Sciatic nerve (tissue), 2 donors: Measurements from ENCODE around the gene CASZ1. TPM values are rescaled to one million over a fixed set of nuclear protein-coding genes. Genes with fewer than 3 reads are reported as not detected.

Source experiments
- ATAC-seq: fragments of 200-7000 bp; cut with Tn5 transposase; one replicate; pipeline ENCODE4 v1.9.1; 2020; ENCODE audit warnings: mild to moderate bottlenecking, moderate library complexity
- DNase-seq: peaks from one replicate; pipeline ENCODE4 v3.0.0-alpha.2; 2020; ENCODE audit warnings: low spot score
- intact Hi-C: fragments of 100-400 bp; cut with DNase I; formaldehyde crosslinking; loops from one replicate; pipeline ENCODE4 v1.14.2; 2022
- total RNA-seq: library from RNA; stranded (reverse); fragmentation: NEBNext Ultra II Directional; extraction: Animal tissue kit (Norgen Biotek cat#: 25700); gene quantifications from one replicate; pipeline ENCODE4 v1.2.1, GENCODE V29; 2021
- donor health status: DM: no; HTN: no; CAD: no.
- donor health status: DM: no; HTN: no; CAD: no.

Gene CASZ1
- total RNA-seq, 1 donor from 2014 or later = 8.5 TPM

DNA sequence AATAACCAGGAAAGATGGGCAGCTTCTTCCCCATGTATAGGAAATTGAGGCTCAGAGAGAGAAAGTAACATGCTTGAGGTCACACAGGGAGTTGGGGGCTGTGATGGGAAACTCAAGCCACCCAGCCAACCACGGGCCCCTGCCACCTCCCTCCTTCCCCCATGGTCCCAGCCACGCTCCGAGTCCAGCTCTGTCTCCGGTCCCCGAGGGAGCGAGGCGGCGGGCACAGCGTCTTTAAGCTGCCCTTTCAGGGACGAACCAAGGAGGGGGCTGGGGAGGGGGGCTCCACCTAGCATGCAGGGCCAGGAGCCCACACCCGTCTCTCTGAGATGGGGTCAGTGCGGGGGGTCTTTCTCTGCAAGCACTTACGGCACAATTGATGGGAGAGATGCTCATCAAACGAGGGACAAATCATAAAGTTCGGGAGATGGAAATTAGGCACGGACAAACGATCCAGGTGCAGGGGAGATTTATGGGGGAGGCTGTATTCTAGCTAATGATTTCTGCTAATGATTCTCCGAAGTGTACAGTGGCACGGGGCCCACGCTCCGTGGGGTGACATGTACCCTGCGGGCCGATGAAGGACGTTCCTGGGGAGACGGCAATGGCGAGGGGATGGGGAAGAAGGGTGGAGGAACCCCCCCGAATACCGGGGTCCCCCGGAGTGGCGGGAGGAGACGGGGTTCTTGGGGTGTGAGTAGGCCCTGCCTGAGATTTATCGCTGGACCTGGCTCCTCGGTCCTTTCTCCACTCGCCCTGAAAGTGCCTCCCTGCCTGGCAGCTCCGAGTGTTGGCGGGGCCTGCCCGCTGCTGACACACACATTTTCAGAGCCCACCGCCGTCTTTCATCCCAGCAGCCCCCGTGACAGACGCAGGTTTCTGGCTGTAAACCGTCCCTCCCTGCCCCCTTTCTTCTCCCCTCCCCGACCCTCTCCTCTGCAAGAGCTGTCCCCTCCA is 31.2 kb upstream of the CASZ1 start:
- intact Hi-C loops = no loop called here
- ATAC-seq = no peak

GRCh38 chr1:10825592-10825991 is 29.1 kb upstream of the CASZ1 start:
- ATAC-seq (no peak), DNase-seq (no peak)
- intact Hi-C loops = no loop called here

More for the DNA sequence above, 31.2 kb upstream of the CASZ1 start:
- no peak for DNase-seq

- DNase-seq (no peak), ATAC-seq (no peak)
- intact Hi-C loops = no loop called here
These were observed 28.5 kb upstream of the CASZ1 start for GRCh38 chr1:10824821-10825540.

DNA sequence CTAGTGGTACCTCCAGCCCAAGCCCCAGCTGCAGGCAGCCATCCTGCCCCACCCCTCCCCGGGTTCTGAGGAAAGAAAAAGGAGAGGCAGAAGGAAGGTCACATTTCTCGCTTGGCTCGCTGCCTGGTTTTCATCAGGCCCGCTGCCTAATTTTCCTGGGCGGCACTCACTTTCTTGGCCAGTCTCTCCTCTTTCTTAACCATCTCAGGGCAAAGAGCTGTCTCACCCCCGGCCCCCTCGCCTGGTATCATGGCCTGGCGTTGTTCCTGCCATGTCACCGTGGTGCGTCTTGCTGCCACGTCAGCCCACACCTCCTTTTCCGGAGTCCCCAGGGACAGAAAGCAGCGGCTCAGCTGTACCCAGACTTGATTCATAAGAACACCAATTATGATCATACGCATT is 26.6 kb upstream of the CASZ1 start:
- intact Hi-C loops = no loop called here
- ATAC-seq (no peak), DNase-seq (no peak)

DNA sequence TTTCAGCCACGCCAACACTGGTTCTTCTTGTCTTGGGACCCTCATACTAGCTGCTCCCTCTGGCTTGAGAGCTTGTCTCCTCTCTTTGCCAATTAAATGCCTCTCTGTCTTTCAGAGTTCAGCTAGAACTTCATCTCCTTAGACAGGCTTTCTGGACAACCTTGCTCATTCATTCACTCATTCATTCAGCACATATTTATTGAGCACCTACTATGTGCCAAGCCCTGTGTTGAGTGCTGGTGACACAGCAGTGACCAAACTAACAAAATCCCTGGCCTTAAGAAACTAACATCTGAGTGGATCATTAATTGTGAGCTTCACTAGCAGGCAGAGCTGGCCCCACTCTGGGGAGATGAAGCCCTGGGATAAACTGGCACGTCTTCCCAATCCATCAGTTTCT is 24.9 kb upstream of the CASZ1 start:
- intact Hi-C loops = no loop called here
- no peak for ATAC-seq
- DNase-seq = no peak

DNA sequence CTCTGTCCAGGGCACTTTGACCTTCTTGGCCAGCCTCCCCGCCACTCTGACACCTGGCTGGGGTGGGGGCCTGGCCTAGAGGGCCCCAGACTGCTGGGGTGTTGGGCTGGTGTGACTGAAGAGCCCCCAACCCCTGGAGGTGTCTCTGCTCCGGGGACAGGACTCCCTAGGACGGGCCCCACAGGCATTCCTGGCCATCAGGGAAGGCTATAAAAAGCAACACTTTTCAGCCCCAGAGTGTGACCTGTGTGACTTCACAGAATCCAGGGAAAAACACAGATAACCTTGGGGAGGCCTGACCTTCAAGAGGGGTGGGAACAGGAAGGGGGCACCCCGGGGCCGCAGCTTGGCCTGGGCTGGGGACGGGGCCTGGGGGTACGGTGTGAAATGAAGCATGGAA is 24.0 kb upstream of the CASZ1 start:
- intact Hi-C loops = no loop called here
- DNase-seq (no peak), ATAC-seq (no peak)

- ATAC-seq = no peak
These were observed 22.9 kb upstream of the CASZ1 start for GRCh38 chr1:10819198-10819901.

DNA sequence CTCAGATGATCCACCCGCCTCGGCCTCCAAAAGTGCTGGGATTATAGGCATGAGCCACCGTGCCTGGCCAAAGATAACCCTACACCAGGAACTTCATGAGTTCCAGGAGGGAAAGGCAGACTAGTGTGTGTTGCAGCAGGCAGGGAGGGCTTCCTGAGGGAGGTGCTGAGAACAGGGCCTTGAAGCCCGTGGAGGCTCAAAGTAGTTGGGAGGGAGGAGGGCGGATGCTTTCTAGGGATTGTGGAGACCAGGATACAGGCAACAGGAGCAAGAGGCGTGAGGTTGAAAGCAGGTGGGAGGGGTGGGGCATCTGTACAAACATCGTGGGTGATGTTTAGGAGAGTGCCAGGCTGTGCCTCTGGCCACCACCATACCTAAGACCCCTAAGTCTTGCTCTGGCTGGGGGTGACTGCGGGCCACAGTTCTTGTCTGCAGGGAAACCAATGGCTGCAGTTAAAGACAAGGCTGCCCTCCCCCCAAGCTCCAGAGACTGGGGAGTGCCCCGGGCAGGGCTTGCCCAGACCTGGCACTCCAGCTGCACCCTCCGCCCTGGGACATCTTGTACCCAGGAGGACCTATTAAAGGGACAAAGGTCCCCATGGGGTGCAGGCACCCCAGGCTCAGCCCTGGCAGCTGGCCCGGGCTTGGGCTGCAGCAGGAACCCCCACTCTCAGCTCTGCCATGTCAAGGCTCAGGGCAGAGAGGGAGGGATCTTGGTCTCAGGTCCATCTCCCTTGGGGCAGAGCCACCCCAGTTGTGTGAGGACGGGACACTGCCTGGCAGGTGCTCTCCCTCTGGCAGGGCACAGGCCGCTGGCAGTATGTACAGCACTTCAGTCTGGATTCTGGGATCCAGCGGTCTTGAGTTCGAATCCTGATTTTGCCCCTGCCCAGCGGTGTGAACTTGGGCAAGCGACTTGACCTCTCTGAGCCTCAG is 22.1 kb upstream of the CASZ1 start:
- intact Hi-C loops = no loop called here
- DNase-seq = no peak
- ATAC-seq = no peak

More at GRCh38 chr1:10819198-10819901, 22.9 kb upstream of the CASZ1 start:
- intact Hi-C loops = no loop called here
- DNase-seq = no peak

DNA sequence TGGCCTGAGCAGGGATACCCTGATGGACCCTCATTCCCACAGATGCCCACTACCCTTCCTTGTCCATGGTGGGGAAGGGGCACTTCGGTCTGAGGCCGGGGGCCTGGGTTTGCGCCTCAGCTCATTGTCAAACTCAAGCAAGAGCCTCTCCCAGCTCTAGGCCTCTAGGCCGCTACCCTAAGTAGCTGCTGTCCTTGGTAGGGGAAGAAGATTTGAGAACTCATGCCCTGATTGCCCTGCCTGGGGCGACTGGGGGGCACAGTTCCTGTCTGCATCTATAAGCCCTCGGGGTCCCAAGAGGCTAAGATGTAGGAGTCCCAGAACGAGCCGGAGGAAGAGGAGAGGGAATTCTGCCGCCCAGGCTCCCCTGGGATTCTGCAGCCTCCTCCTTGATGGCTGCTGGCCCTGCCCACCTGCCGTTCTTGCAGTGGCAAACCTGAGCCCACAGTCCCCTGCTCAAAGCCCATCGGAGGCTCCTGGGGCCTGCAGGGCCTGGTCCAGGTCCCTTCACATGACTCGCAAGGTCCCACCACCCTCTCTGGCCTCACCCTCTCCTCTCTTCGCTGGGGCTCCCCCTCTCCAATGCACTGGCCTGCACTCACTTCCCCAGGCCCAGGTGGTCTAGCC is 20.4 kb upstream of the CASZ1 start:
- ATAC-seq = no peak
- intact Hi-C loops = no loop called here

GRCh38 chr1:10816233-10816632 is 19.8 kb upstream of the CASZ1 start:
- ATAC-seq (no peak), DNase-seq (no peak)
- intact Hi-C loops = no loop called here

More for the DNA sequence above, 20.4 kb upstream of the CASZ1 start:
- DNase-seq = no peak

DNA sequence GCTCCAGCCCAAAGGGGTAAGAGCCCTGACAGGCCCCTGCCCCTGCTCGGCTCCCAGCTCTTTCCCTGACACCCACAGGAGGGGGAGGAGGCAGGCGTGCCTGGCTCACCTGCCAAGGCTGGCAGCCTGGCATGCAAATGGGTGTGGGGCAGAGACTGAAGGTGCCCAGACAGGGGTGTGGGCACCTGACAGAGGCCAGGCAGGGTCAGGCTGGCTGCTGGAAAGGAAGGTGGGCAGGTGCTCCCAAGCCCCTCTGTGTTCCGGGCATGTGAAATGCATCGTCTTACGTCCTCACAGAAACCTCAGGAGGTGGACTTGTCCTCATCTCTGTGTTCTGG is 19.4 kb upstream of the CASZ1 start:
- intact Hi-C loops = no loop called here
- ATAC-seq (no peak), DNase-seq (no peak)

DNA sequence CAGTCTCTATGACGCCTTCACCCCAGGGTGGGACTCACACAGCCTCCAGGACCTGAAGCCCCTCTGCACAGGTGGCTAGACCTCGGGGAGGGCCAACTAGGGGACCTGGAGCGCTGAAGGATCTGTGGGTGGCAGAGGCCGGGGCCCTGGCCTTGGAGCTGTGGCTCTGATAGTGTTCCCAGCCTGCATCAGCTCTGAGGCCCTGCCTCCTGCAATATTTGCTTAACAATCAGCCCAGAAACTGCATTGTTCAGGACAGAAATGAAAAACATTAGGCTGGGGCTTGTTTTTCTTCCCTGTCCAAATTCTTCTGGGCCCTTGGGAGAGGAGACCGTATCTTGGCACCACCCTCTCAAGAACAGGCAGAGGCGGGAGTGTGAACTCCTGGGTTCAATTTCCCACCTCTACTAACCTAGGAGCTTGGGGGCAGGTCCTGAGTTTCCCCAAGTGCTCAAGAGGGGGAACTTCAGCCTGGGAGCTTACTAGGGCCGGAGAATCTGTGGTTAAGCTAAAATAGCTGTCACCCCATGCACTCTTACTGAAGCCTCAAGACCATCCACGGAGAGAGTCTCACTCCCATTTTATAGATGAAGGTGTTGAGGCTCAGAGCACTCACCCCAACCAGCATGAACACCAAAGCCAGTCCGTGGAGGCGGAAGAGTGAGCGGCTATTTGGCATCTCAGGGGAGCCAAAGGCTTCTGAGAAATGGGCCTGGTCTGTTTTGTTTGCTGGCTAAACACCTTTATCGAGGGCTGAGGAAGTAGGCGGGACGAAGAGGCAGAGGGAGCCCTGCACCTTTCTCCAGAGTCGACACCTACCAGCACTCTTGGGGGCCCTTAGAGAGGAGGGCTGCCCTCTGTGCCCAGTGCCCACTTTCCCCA is 18.8 kb upstream of the CASZ1 start:
- intact Hi-C loops = no loop called here
- DNase-seq = no peak
- ATAC-seq = no peak

- intact Hi-C loops = no loop called here
- DNase-seq (no peak), ATAC-seq (no peak)
These were observed 17.9 kb upstream of the CASZ1 start for GRCh38 chr1:10814312-10814711.

GRCh38 chr1:10813799-10814198 is 17.4 kb upstream of the CASZ1 start:
- intact Hi-C loops = no loop called here
- DNase-seq (no peak), ATAC-seq (no peak)

DNA sequence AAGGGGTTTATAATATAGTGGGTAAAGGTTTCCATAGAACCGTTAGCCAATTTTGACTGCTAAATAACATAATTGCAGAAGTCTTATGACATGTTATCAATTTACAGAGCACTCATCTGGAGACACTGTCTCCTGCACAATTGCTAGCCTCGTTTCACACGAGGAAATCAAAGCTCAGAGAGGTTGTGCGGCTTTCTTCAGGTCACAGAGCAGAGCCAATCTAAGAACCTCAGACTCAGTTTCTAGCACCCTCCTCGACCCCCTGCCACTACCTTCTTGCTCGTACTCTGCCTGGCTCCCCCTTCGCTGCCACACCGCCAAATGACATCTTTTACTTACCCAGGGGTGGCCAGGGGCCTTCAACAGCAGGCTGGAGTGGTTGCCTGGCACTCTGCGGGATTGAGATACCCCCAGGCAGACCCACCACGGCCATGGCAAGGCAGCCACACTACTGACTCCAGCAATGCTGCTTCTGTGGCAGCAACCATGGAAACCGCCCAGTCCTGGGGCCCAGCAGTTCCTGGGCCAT is 16.0 kb upstream of the CASZ1 start:
- intact Hi-C loops = no loop called here
- ATAC-seq (no peak), DNase-seq (no peak)

- ATAC-seq = no peak
- no peak for DNase-seq
- intact Hi-C loops = no loop called here
These were observed 12.0 kb upstream of the CASZ1 start for GRCh38 chr1:10808441-10808840.

DNA sequence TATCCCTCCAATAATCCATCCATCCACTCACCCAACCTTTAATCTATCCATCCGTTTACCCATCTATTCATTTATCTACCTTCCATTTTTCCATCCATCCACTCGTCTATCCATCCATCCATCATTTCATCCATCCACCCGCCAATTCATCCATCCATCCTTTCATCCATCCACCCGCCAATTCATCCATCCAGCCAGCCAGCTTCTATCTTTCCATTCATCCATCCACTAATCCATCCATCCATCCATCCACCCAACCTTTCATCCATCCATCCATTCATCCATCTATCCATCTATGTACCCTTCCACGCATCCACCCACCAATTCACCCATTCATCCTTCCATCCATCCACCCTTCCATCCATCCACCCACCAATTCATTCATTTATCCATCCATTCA is 10.5 kb upstream of the CASZ1 start:
- DNase-seq = no peak
- ATAC-seq = no peak
- intact Hi-C loops = no loop called here
